Uterus (tissue), 2 donors: ENCODE data around the gene MYCBPAP.

Experiments used
- POLR2A ChIP-seq, 2 donors: fragments of 450-650 bp; IDR thresholded peaks; one replicate each; pipeline ENCODE4 v1.6.1; 2016; ENCODE audit warnings: antibody characterized with exemption in 2 of 2, mild to moderate bottlenecking in 1 of 2, moderate library complexity in 1 of 2
- TF ChIP-seq, protein P1 (sequence below), 4 experiments: fragments of 200-600 bp in 2 of 4; fragments of 450-650 bp in 2 of 4; sonication (generic) in 2 of 4; IDR thresholded peaks; one replicate each; pipeline ENCODE4 v1.5.1; 2016 to 2019; ENCODE audit warnings: antibody characterized with exemption in 4 of 4, mild to moderate bottlenecking in 2 of 4, moderate library complexity in 1 of 4

GRCh38 chr17:50458701-50459676, 49.2 kb upstream of the MYCBPAP start:
- TF ChIP-seq, protein P1, sequence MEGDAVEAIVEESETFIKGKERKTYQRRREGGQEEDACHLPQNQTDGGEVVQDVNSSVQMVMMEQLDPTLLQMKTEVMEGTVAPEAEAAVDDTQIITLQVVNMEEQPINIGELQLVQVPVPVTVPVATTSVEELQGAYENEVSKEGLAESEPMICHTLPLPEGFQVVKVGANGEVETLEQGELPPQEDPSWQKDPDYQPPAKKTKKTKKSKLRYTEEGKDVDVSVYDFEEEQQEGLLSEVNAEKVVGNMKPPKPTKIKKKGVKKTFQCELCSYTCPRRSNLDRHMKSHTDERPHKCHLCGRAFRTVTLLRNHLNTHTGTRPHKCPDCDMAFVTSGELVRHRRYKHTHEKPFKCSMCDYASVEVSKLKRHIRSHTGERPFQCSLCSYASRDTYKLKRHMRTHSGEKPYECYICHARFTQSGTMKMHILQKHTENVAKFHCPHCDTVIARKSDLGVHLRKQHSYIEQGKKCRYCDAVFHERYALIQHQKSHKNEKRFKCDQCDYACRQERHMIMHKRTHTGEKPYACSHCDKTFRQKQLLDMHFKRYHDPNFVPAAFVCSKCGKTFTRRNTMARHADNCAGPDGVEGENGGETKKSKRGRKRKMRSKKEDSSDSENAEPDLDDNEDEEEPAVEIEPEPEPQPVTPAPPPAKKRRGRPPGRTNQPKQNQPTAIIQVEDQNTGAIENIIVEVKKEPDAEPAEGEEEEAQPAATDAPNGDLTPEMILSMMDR (IDR thresholded peaks at IDR 0.05), result no peak
- TF ChIP-seq POLR2A (IDR thresholded peaks at IDR 0.05), result no peak
